GM12891 (cell line): ENCODE results near the gene CDC20.

Experiments used
- DNase-seq: peaks from one replicate; pipeline ENCODE4 v3.0.0; 2011; ENCODE audit warnings: low spot score; ENCODE audit not compliant: insufficient read length
- FAIRE-seq: peaks from 2 replicates; lab custom pipeline; 2011; peaks lifted over from hg19 to GRCh38; lab: Jason Lieb, UNC
- PAX5 ChIP-seq: IDR thresholded peaks from 2 replicates; pipeline ENCODE4 v1.6.1; 2011; ENCODE audit warnings: low read length, moderate library complexity, mild to moderate bottlenecking; ENCODE audit not compliant: insufficient read depth, severe bottlenecking
- POLR2A ChIP-seq: IDR thresholded peaks from 2 replicates; pipeline ENCODE4 v1.6.1; 2011; ENCODE audit warnings: low read depth, low read length, control low read depth
- POLR2AphosphoS5 ChIP-seq: IDR thresholded peaks from 2 replicates; pipeline ENCODE4 v1.6.1; 2011; ENCODE audit warnings: low read depth, low read length, control low read depth
- POU2F2 ChIP-seq: IDR thresholded peaks from 2 replicates; pipeline ENCODE4 v1.6.1; 2011; ENCODE audit warnings: low read depth, mild to moderate bottlenecking, control low read depth, low read length, moderate library complexity
- SPI1 ChIP-seq: IDR thresholded peaks from 2 replicates; pipeline ENCODE4 v1.6.1; 2011; ENCODE audit warnings: low read depth, low read length, control low read depth
- TAF1 ChIP-seq: IDR thresholded peaks from 2 replicates; pipeline ENCODE4 v1.6.1; 2011; ENCODE audit warnings: low read depth, low read length, control low read depth

Gene CDC20

DNA sequence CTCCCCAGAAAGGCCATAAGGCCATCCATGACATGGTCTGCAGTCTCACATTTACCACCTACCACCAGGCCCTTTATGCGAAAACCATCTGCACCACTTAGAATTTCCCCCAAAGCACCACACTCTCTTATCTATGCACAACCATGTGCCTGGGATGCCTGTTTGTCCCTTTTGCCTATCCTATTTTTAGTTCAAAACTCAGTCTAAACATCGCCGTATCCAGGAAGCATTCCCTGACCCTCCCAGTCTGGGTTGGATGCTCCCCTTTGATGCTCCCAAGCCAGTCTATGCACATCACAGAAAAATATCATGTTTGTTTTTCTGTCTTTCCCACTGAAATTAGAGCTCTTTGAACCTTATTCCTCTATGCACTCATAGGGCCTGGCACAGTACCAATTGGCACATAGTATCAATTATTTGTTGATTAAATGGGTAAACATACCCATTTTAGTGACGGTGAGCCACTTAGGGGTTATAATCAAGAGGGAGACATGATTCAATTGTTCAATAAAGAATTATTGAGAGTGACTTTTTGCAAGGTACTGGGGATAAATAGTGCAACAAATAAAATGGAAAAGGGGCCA lies 14.4 kb upstream of the CDC20 start:
- FAIRE-seq: no peak
- no peak for DNase-seq

GRCh38 chr1:43345120-43345519 lies 13.7 kb upstream of the CDC20 start:
- FAIRE-seq: no peak
- TF ChIP-seq POU2F2: no peak
- TF ChIP-seq PAX5: no peak
- TF ChIP-seq POLR2AphosphoS5: no peak
- TF ChIP-seq SPI1: no peak
- no peak for TF ChIP-seq POLR2A
- TF ChIP-seq TAF1: no peak
- DNase-seq: no peak

More for the DNA sequence above, 14.4 kb upstream of the CDC20 start:
- TF ChIP-seq TAF1 (no peak), SPI1 (no peak), PAX5 (no peak), POLR2A (no peak), POU2F2 (no peak), POLR2AphosphoS5 (no peak)

- DNase-seq (no peak), FAIRE-seq (no peak)
- TF ChIP-seq POLR2A (no peak), POU2F2 (no peak)
These were observed 12.1 kb upstream of the CDC20 start for GRCh38 chr1:43346636-43347035.

DNA sequence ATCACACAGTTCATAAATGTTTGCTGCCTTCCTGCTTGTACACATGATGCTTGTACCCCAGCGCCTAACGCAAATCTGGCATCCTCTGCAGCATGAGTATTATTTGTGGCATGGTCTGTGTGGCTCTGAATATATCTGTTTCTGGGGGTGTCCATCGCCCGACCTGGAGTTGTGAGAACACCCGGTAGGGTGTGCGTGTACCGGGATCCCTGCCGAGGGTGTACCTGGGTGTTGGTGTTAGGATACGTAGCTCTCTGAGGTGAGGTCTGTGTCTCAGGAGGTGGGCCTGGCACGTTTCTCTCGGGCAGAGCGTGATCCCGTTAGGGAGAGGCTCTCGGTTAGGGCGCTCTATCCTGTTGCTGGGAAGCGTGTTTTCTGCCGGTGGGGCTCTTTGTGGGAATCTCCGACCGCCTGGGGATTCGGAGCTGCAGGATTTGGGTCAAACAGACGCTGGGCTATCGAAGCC lies 10.4 kb upstream of the CDC20 start:
- FAIRE-seq (no peak), DNase-seq (no peak)
- no peak for TF ChIP-seq PAX5
- TF ChIP-seq POLR2AphosphoS5: no peak
- no peak for TF ChIP-seq TAF1
- no peak for TF ChIP-seq SPI1
- no peak for TF ChIP-seq POLR2A
- no peak for TF ChIP-seq POU2F2

GRCh38 chr1:43348809-43349593 lies 9.8 kb upstream of the CDC20 start:
- peak; percentile 77 for DNase-seq

GRCh38 chr1:43349594-43350306 lies 9.0 kb upstream of the CDC20 start:
- peak; percentile 64 for FAIRE-seq
- DNase-seq: no peak

More at GRCh38 chr1:43348809-43349593, 9.8 kb upstream of the CDC20 start:
- FAIRE-seq: peak; percentile 94
- no peak for TF ChIP-seq SPI1
- TF ChIP-seq PAX5: no peak
- TF ChIP-seq POU2F2: no peak
- 0 out of 2 replicates have a peak, but pooled peaks have one; percentile 22 for TF ChIP-seq TAF1
- peak; percentile 58; the same call in 1 of the 2 replicates for TF ChIP-seq POLR2AphosphoS5
- TF ChIP-seq POLR2A: peak; percentile 62

GRCh38 chr1:43350976-43351375 lies 7.8 kb upstream of the CDC20 start:
- TF ChIP-seq PAX5 (no peak), POLR2A (no peak), POLR2AphosphoS5 (no peak), TAF1 (no peak), SPI1 (no peak), POU2F2 (no peak)
- DNase-seq (no peak), FAIRE-seq (no peak)

More at GRCh38 chr1:43349594-43350306, 9.0 kb upstream of the CDC20 start:
- TF ChIP-seq PAX5 (no peak), POLR2AphosphoS5 (no peak)

- TF ChIP-seq POU2F2 (no peak), TAF1 (no peak), POLR2AphosphoS5 (no peak), SPI1 (no peak), POLR2A (no peak)
- FAIRE-seq (no peak), DNase-seq (no peak)
These were observed 7.1 kb upstream of the CDC20 start for GRCh38 chr1:43351421-43352350.

DNA sequence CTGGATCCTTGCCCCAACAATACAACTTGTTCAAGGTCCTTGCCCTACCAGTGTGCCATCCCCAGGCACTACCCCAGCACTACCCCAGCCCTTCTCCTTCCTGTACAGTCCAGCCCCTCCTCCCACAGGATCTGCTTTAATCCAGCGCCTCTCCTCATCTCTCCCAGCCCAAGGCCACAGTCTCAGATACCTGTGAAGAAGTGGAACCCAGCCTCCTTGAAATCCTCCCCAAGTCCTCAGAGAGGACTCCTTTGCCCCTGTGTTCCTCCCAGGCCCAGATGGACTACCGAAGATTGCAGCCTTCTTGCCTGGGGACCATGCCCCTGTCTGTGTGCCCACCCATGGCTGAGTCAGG lies 6.5 kb upstream of the CDC20 start:
- DNase-seq (no peak), FAIRE-seq (no peak)
- TF ChIP-seq POU2F2 (no peak), POLR2AphosphoS5 (no peak), SPI1 (no peak), POLR2A (no peak), TAF1 (no peak), PAX5 (no peak)
